AG04450 (cell line): ENCODE data around the gene CYB5A. TPM values are rescaled to one million over a fixed set of nuclear protein-coding genes. Genes with fewer than 3 reads are reported as not detected.

Experiments
- CTCF ChIA-PET: fragments of 300-600, 350-600 bp; formaldehyde crosslinking; extraction: SDS; loops from one replicate; lab custom pipeline; 2022; ENCODE audit warnings: antibody characterized with exemption, inconsistent platforms; lab: Charles Lee
- POLR2A ChIA-PET: fragments of 350-600 bp; formaldehyde crosslinking; extraction: SDS; loops from one replicate; lab custom pipeline; 2021; ENCODE audit warnings: antibody characterized with exemption, inconsistent platforms; lab: Yijun Ruan, JAX
- DNase-seq: peaks from one replicate; pipeline ENCODE4 v3.0.0-alpha.2; 2011; ENCODE audit warnings: low read depth, low spot score
- H3K27ac ChIP-seq: one replicate; pipeline ENCODE4 v1.5.1; 2012; ENCODE audit warnings: low read depth, low read length, control low read depth
- H3K27me3 ChIP-seq: one replicate; pipeline ENCODE4 v1.6.0; 2012; ENCODE audit warnings: low read length; ENCODE audit not compliant: control insufficient read depth, insufficient read depth
- H3K4me3 ChIP-seq: 2 replicates; pipeline ENCODE4 v1.5.1; 2011; ENCODE audit warnings: mild to moderate bottlenecking, low read depth, low read length, control low read depth
- H3K9me3 ChIP-seq: 2 replicates; pipeline ENCODE4 v1.5.1; 2012; ENCODE audit warnings: low read length; ENCODE audit not compliant: control insufficient read depth, insufficient read depth
- polyA plus RNA-seq: library from polyadenylated mRNA; depleted of rRNA; stranded (reverse); fragments of >200 nt; gene quantifications from 2 replicates; pipeline ENCODE4 v1.2.3, GENCODE V29; 2011
- TF ChIP-seq, protein P1 (sequence below): IDR thresholded peaks from 2 replicates; pipeline ENCODE4 v1.5.1; 2011; ENCODE audit warnings: low read depth, low read length, control low read depth, inconsistent platforms

CYB5A gene
- polyA plus RNA-seq, 1 experiment: 95.2 TPM

DNA sequence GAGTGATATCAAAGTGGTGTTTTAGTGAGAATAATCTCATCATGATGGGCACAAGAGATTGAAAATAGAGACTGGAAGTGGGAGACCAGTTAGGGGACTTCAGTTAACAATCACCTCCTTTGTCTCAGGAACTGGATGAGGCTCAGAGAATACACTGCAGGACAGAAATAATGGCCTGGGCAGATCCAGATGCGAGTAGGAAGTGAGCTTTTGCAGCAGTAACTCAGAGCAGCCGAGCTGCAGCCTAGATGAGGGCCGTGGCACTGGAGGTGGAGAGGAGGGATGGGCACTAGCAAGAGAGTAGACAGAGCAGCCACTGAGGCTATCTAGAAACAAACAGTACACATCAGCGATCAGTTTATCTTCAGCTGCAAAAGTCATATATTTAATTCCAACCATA is 48.6 kb downstream of the CYB5A start:
- Histone ChIP-seq H3K9me3 (no peaks in the 10 kb centered on the region), H3K27ac (no peak overlapping the region), H3K4me3 (no peak overlapping the region), H3K27me3 (peaks cover 6% of the 10 kb centered on the region)
- CTCF ChIA-PET: interaction anchor here (0.7 to 3.5 kb wide), 5 partner anchors 46 to 348 kb away, joined by 3 to 15 read pairs (median 3); no protein-coding TSS in a partner anchor
- no peak for DNase-seq
- TF ChIP-seq, protein P1, sequence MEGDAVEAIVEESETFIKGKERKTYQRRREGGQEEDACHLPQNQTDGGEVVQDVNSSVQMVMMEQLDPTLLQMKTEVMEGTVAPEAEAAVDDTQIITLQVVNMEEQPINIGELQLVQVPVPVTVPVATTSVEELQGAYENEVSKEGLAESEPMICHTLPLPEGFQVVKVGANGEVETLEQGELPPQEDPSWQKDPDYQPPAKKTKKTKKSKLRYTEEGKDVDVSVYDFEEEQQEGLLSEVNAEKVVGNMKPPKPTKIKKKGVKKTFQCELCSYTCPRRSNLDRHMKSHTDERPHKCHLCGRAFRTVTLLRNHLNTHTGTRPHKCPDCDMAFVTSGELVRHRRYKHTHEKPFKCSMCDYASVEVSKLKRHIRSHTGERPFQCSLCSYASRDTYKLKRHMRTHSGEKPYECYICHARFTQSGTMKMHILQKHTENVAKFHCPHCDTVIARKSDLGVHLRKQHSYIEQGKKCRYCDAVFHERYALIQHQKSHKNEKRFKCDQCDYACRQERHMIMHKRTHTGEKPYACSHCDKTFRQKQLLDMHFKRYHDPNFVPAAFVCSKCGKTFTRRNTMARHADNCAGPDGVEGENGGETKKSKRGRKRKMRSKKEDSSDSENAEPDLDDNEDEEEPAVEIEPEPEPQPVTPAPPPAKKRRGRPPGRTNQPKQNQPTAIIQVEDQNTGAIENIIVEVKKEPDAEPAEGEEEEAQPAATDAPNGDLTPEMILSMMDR: no peak
- POLR2A ChIA-PET: no interaction called here

DNA sequence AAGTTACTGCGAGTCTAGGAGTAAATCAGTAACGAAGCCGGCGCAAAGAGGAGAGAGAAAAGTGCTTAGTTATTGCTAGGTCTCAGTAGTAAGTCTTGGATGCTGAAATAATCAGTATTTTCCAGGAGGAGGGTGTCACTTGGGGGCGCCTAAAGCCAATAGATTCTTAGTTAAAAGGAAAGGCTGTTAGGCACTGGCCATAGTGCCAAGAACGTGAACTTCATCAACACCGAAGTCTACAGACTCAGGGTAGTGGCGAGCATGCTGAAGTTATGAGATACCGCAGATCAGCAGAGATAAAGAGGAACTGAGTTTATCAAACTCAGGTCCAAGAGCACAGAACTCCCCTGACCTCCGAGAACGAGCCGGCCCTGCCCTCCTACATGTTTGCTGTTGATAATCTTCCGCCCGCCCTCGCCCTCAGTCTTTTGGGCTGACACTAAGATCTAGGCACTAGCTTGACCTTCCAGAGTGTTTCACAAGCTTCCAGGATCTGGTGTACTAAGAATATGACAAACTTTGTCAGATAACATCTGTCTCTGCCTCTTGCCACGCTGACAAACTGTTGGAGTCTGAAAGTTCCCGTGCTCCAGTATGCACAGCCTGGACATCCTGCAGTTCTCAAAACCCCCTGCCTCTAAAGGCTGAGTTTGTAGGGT is 49.2 kb downstream of the CYB5A start:
- ChIA-PET POLR2A (no interaction called here), CTCF (interaction anchor here (1.3 to 3.5 kb wide), 3 partner anchors 45 to 100 kb away, joined by 3 to 15 read pairs (median 3); no protein-coding TSS in a partner anchor)
- no peak for DNase-seq
- Histone ChIP-seq H3K27me3 (peaks cover 11% of the 10 kb centered on the region), H3K4me3 (no peak overlapping the region), H3K27ac (no peak overlapping the region), H3K9me3 (no peaks in the 10 kb centered on the region)
- TF ChIP-seq, protein P1: no peak

DNA sequence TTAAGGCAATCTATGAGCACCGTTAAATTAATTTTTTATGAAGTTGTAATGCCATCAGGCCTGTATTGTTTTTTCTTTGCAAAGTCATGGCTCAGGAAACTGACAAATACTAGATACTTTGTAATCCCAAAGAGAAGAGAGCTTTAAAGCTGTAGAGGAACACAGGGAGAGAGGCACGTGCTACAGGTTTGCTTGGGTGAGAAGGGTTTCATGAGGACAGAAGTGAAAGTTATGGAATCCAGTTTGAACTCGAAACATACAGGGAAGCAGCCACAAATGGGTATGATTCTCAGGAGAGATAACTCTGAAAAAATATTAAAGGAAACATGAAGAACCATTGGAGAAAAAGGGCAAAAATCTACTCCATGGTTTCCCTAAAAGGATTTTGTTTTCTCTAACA is 49.8 kb downstream of the CYB5A start:
- DNase-seq: no peak
- no peak overlapping the region for H3K27ac ChIP-seq
- ChIA-PET CTCF (interaction anchor here (1.3 to 3.5 kb wide), 3 partner anchors 19 to 100 kb away, joined by 3 to 15 read pairs (median 5); no protein-coding TSS in a partner anchor), POLR2A (no interaction called here)
- H3K9me3 ChIP-seq: no peaks in the 10 kb centered on the region
- H3K27me3 ChIP-seq: peaks cover 13% of the 10 kb centered on the region
- TF ChIP-seq, protein P1: no peak
- H3K4me3 ChIP-seq: no peak overlapping the region

DNA sequence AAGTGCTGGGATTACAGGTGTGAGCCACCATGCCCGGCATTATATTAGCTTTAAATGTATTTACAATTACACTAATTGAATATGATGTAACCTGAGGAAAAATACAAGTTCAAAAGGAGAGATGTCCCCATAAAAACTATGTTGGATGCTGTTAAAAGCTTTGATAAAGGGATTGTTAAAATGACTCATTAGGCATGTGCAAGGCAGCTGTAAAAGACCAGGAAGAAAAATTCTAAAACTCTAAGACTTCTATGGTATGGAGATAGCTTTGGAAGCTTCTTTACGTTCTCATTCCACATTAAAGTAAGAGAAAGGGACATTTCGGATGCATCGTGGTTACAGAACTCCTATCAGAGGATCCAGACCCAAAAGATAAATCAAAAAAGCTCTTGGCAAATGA is 50.3 kb downstream of the CYB5A start:
- ChIA-PET CTCF (interaction anchor here (1.5 to 3.5 kb wide), 2 partner anchors 19 to 101 kb away, joined by 5 to 15 read pairs; no protein-coding TSS in a partner anchor), POLR2A (no interaction called here)
- Histone ChIP-seq H3K4me3 (no peak overlapping the region), H3K27ac (no peak overlapping the region), H3K9me3 (no peaks in the 10 kb centered on the region), H3K27me3 (peaks cover 13% of the 10 kb centered on the region)
- no peak for DNase-seq
- TF ChIP-seq, protein P1: no peak

DNA sequence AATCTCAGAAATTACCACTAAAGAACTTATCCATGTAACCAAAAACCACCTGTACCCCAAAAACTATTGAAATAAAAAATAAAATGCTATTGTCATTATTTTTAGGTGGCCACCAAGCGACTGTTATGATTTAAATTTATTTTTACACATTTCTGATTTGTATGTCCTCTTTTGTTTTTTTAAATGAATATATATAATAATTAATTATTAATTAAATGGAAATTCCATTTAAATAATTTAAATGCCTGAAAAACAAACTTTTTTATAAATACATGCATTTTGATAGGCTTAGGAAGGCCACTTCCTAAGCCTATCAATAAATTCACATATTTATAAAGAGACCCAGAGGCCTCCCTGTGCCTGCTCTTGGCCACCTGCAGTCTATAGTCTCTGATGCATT is 52.2 kb downstream of the CYB5A start:
- no peak overlapping the region for H3K4me3 ChIP-seq
- H3K9me3 ChIP-seq: no peaks in the 10 kb centered on the region
- TF ChIP-seq, protein P1: no peak
- ChIA-PET CTCF (no interaction called here), POLR2A (no interaction called here)
- H3K27me3 ChIP-seq: peaks cover 13% of the 10 kb centered on the region
- no peak overlapping the region for H3K27ac ChIP-seq
- no peak for DNase-seq
